Fibroblast of skin of right biceps (primary cell): Measurements from ENCODE around the gene EPHB2.
"Not testable (repeated sequence)": the region's sequence is repeated elsewhere in the genome, so short reads cannot be mapped to it uniquely, and the experiment has no call there.

Experiments
- DNase-seq: peaks from one replicate; pipeline ENCODE4 v3.0.0-alpha.2; 2013

Gene EPHB2

DNA sequence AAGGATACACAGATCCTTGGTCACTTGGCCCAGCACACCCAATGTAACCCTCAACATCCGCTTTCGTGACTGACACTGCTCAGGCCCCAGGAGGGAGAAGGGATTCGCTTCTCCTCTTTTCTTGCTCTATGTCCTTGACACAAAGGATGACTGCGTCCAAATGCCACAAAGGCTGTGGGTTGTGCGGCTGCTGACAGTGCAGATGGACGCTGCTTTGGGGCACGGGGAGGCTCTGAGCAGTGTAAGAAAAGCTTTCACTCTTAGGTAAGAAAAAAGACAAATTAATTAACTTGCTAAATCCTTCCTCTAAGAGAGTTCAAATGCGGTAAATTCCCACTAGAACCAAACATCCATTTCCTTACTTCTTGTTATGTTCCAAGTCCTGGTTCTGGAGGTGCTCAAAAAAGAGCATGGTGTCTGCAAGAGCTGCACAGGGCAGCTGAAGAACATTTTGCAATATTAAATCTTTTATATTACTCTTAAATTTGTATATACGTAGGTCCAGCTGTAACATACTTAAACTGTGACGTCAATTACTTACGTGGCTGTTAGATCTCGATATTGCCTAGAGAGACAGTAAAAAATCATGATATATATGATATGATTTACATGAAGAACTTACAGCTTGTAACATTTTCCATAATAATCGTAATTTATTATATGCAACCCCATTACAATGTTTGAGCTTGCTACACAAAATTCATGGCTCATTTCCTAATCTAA is 19.4 kb upstream of the EPHB2 start:
- no peak for DNase-seq

DNA sequence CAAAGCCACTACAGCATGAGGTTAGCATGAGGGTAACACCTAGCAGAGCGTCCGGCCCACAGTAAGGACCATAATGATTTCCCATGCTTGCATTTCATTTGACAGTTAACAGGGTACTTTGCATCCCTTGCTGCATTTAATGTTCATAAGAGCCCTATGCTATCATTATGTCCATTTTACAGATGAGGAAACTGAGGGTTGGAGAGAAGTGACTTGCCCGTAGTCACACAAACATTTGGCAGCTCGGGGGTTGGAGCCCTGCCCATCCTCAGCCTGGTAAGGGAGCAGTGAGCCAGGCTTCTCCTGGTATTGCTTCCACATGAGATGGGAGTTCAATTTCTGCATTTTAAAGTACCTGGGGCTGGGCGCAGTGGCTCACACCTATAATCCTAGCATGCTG is 16.5 kb upstream of the EPHB2 start:
- DNase-seq: no peak

DNA sequence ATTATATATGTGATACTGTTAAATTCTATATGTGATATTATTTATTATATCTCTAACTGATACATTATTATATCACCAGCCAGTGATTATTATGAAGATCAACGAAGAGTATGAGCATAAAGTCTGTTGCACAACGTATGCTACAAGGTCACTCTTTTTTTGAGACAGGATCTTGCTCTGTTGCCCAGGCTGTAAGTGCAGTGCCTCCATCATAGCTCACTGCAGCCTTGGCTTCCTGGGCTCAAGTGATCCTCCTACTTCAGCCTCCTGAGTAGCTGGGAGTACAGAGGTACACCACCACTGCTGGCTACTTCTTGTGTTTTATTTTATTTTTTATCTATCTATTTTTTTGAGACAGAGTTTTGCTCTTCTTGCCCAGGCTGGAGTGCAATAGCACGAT is 14.0 kb upstream of the EPHB2 start:
- DNase-seq: no peak

DNA sequence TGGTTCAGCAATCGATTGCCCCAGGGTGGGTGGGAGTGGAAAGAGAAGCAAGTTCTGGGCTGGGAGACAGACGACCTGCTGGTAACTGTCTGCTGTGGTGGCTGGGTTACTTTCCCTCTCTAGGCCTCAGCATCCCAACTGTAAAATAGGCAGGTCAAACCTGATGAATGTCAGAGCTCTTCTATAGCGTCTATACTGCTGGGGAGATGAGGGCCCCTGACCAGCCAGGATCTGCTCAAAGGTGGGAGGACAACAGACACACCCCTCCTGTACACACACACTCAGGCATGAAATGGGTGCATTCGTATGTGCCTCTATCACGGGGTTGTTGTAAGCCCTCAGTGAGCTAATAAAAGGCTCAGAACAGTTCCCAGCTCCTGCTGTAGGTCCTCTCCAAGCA is 12.7 kb upstream of the EPHB2 start:
- no peak for DNase-seq

DNA sequence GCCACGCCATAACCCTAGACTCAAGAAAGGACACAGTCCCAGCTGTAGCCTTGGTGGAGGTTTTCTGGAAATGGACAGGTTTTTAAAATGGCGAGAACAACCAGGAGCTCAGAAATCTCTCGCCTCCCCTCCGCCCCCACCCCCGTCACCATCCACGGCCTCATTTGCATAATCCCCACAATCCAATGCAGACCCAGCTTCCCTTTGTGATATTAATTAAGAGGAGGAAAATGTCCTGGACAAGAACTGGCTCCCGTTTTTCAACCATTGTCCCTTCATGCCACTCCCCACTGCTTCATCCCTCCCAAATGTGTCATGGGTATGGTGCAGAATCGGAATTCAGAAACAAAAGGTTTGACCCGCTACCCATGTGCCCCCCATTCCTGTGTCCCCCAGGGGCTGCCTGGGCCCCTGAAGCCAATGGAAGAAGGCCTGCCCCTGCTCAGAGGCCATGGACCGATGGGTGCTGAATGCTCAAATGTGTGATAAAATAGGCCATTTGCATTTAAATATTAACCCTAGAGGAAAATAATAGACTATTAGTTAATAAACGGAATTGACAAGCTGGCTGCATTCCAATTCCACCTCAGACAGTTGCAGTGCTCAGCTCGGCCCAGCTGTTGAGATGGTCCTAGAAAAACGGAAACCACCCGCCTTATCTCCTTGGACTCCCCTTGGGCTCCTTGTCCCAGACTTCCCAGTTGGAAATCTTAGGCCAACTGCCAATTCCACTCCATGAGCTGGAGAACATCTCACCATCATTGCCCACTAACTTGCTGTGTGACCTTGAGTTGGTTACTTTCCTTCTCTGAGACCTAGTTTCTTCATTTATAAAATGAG is 10.7 kb upstream of the EPHB2 start:
- DNase-seq: no peak

DNA sequence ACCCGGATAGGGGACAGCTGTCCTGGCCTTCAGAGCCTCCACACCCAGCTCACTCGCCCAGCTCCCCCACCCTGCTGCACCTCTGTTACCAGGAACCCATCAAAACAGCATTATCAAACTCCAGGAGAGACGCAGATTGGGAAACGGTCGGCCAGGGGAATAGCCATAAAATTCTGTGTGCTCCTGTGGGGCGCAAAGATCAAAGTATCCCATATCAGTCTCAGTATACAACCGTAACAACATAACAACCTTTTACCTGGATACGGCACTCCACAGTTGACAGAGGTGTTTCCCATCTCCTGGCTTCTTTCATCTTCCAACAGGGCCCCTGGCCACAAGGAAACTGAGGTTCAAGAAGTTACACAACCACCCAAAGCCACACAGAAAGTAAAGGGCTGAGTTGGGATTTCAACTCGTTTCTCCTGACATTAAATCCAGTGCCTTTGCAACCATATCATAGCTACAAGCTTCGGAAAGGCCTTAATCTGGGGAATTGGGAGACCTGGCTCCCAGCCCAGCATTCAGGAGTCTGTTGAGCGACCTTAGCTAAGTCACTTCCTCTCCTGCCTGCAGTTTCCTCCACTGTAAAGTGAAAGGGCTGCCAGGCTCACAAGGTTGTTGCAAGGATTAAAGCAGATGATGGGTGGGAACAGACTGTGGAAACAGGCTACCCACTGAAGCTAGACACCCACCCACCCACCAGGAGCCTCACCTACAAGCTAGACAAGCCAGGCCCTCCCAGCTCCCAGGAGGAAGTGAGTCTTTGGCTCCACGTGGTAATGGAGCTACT is 8.1 kb upstream of the EPHB2 start:
- no peak for DNase-seq

DNA sequence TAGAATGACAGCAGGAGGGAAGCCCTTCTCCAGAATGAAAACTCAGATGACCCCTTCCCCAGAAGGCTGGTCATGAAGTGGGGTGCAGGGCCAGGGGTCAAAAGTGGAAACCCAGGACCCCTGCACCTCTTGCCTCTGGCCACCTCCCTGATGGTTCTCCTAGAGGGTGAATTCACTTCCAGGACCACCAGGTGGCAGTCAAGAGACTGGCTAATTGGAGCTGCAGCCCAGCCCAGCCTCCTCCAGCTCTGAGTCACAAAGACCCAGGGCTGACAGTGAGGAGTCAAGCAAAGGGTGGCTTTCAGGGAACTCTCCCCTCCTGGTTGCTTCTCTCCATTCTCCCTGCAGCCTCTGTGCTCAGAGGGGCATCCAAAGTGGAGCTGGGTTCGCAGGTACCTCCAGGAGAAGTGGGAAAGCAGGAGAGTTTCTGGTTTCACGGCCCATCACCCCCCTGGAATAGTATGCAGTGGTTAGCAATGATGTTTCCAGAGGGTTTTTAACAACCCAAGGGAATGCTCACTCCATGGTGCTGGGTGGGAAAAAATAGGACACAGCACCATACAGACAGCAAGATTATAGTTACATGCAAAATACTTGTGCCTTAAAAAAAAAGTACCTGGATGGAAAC is 6.1 kb upstream of the EPHB2 start:
- DNase-seq: peak; percentile 83

DNA sequence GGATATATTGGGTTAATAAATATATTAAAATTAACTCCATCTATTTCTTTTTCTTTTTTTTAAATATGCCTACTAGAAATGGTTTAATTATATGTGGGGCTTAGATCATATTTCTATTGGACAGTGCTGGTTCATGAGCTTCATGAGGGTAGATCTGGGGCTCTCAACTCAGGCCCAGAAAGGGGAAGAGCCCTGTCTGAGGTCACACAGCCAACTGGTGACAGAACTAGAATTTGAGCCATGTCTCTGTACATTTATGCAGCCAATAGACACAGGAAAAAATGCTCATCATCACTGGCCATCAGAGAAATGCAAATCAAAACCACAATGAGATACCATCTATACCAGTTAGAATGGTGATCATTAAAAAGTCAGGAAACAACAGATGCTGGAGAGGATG is 5.1 kb upstream of the EPHB2 start:
- DNase-seq: no peak

DNA sequence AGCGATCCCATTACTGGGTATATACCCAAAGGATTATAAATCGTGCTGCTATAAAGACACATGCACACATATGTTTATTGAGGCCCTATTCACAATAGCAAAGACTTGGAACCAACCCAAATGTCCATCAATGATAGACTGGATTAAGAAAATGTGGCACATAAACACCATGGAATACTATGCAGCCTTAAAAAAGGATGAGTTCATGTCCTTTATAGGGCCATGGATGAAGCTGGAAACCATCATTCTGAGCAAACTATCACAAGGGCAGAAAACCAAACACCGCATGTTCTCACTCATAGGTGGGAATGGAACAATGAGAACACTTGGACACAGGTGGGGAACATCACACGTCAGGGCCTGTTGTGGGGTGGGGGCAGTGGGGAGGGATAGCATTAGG is 4.5 kb upstream of the EPHB2 start:
- not testable (repeated sequence) for DNase-seq

DNA sequence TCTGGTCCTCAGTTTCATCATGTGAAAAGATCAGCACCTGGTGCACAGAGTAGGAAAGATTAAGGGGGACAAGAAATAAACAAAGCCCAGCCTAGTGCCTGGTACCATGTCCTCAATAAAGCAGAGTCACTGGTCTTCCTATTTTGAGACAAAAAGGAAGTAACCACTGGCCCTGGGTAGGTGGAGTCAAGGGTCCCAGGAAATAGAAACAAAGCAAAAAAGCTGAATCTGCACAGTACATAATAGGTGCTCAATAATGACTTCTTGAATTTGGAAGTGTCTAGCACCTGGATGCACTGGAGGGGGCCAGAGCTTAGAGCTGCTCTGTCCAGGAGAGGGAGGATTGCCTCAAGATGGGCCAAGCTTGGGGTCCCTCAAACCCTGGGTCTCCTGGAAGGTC is 1.9 kb upstream of the EPHB2 start:
- no peak for DNase-seq

DNA sequence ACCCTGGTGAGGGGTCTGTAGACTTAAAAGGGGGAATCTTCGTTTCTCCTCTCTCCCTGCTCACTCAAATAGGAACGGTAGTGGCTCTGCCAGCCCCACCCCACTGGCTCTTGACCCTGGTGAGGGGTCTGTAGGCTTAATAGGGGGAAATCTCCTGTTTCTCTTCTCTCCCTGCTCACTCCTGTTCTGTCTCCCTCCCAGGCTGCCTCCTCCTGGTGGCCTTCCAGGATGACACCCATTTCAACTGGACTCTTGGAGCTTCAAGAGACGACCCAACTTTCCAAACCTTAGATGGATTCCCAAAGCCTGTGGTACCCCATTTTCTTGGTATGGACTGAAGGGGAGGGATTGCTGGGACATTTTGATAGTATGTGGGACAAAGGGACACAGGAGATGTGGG is 1.4 kb upstream of the EPHB2 start:
- DNase-seq: no peak

DNA sequence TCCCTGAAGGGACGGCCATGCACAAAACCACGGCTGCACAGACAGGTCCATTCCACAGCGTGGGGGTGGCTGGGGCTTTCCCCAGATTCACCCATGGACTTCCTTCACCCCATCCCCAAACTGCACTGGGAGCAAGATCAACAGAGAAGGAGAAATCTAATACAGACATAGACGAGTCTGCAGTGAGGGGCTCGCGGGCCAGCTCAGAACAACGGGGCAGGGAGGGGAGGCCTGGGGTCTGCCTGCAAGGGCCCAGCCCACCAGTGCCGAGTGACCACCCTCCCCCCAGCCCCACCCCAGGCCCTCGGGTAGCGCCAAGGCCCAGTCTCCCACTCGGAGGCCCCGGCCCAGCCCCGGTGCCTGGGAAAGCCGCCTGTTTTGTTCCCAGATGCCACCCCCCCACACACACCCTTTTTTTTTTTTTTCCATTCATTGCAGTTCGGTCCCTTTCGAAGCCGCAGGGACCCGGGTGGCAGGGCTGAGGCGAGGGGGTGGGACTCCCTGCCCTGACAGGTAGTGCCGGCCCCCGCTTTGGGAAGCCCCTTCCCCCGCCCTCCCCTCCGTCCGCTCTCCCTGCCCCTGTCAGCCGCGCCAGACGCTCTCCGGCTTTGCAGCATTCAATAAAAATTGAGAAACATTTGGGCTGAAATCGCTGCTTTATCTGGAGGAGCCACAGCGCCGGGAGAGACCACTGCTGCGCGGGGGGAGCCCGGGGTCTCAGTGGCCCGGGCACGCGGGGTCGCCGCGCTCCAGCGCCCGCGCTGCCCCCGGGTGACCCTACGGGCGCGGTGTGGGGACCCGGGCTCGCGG is 543 bp upstream of the EPHB2 start:
- peak; percentile 76 for DNase-seq

DNA sequence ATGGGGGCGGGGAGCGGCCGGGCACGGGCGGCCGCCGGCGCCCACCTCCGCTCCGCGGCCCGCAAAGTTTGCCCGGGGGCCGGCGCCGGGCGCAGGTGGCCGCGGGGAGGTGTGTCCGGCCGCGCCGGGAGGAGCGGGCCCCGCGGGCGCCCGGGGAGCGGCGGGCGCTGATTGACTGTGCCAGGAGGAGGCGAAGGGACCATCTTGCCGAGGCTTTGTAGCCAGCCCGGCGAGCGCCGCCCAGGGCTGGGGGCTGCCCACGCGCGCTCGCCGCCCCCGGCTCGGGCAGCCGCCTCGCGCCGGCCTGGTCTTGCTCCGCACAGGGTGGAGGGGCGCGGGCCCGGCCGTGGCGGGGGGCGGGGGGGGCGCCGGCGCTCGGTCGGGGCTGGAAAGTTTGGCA is 432 bp downstream of the EPHB2 start:
- no peak for DNase-seq

DNA sequence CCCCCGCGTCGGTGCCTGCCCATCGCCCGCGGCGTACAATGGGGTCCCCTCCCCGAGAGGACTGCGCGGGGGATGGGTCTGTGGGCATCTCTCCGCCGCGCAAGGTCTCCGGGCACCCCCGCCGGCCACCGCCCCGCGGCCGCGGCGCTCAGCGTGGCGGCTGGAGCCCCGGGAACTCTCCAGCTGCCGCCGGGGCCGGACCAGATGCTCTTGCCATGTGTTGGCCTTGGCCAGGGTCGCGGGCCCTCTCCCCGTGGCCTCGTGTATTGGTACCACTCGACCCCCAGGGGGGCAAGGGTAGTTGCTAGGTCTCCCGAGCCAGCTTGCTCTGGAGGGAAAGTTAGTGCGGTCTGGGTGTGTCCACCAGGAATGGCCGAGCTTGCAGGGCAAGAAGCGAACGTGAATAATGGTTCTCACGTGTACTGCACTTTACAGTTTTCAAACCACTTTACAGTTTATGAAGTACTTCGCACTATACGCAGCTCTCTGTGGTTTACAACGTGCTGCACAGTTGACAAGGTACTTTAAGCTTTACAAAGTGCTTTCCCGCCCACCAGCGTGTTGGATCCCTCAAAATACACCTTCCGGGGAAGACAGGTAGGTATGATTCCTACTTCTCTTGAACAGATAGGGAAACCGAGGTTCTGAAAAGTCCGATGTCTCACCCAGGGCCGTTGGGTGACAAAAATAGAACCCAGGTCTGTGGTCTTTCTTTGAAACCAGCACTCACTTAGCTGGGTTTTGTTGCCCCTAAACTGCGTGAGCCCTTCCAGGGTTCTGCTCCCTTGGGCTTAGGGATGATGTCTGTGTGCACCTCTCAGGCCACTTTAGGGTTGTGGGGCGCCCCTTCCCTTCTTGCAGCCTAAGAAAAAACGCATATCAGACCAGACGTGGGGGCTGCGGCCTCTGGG is 1.2 kb downstream of the EPHB2 start:
- DNase-seq: no peak

DNA sequence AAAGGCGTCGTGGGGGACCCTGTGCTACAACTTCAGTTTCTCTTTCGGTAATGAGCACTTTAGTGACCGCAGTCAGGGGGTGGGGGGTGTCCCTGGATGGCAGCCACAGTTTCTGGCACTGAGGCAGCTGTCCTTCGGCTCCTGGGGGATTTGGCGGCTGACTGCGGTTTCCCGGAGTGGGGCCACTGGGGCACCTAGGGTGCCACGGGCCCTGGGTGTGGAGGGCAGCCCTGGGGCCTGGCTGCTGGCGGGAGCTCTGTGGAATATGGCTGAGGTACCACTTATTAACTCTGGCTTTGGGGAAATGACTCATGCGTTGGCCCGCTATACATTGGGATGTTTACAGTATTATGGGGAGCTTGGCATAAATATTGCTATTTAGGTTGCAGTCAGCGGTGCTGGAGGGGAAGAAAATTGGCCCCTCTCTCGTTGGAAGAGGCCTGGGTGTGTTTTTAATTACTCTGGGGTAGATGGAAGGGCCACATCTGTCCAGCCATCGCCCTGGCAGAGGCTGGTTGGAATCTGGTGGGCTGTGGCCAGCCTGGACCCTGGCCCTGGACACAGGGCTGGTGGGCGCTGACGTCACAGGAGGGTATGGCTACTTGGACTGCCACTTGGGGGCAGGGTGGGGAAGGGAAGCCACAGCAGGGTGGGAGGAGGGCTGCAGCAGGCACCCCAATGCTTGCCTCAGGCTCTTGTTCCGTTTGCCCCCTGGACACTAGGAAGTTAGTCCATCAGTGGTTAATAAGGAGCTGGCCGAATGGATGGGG is 2.0 kb downstream of the EPHB2 start:
- peak; percentile 63 for DNase-seq

DNA sequence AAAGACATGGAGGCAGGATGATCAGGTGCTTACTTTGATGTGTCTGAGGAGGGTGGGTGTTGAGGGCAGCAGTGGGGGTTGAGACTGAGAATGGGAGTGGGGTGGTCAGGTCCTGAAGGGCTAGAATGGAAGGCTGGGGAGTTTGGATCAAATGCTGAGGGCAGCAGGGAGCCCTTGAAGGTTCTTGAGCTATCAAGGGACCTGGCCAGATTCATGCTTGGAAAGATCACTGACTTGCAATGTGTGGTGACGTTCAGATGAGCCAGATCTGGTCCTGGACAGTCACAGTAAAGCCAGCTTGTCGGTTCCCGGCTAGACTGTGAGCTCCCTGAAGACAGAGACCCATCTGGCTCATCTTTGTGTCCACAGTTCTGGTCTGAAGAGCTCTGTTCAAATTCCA is 3.8 kb downstream of the EPHB2 start:
- no peak for DNase-seq

DNA sequence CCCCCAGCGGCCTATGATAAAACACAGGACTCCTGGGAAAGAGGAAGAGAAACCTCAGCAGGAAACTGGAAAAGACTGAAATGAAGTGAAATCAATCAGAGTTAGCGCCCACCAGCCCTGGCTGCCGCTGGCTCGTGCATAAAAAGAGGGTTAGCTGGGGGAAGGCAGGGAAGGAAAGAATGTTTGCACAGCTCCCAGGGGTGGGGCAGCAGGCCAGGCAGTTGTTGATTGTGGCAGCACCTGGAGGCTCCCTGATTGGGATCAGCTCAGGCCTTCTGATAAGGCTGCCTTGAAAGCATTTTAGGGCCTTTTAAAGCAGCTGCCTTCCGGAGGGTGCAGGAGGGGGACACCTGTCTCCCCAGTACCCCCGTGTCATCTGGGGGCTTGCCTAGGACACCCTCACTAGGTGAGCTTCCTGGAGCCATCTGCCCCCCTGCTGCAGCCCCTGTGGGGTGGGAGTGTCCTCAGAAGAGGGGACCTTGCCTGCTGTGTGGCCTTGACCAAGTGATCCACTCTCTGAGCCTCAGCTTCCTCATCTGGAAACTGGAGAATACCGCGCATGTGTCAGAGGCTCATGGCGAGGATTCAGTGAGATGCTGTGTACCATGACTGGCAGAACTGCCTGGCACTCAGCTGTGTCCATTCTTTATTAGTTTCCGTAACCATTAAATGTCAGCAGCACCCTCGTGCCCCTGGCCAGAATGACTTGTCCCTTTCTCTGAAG is 6.6 kb downstream of the EPHB2 start:
- DNase-seq: no peak

DNA sequence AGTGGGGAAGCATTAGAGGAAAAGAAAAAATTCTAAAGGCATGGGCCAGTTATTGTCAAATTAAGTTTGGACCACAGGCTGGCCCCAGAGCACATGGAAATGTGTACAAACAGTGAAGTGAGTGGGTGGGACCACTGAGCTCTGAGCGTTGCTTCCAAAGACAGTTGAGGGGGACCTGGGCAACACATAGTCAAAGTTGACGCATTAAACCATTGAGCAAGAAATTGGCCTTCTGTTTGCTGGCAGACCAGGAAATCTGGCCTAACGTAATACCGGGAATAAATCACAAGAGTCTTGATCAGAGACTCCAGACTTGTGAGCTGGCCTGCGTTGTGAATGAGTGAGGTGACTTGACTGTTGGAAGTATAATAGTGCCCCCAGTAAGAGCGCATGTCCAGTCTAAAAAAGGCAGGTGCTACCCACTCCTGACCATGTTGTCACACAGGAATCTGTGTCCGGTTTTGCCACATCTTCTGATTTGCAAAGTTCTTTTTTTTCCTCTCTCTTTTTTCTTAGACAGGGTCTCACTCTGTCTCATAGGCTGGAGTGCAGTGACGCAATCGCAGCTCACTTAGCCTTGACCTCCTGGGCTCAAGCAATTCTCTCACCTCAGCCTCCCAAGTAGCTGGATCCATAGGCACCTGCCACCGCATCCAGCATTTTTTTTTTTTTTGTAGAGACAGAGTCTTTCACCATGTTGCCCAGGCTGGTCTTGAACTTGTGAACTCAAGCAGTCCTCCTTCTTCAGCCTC is 10.7 kb downstream of the EPHB2 start:
- no peak for DNase-seq
